Panc1 (cell line): ENCODE measurements around the gene RAB22A. TPM values are rescaled to one million over a fixed set of nuclear protein-coding genes. Genes with fewer than 3 reads are reported as not detected.

ENCODE experiments used
- ATAC-seq: fragments of 200-7000 bp; cut with Tn5 transposase; 2 replicates; pipeline ENCODE4 v1.9.1; 2020; ENCODE audit warnings: mild to moderate bottlenecking, moderate library complexity
- BruUV-seq: library from RNA; stranded (reverse); fragments of 400-500 nt; replicated peaks from 2 replicates; lab custom pipeline; 2021; lab: Mats Ljungman, UMichigan
- CTCF ChIA-PET: fragments of 300-600 bp; sonication (Branson Sonifier 250); formaldehyde crosslinking; loops from one replicate; lab custom pipeline; 2022; ENCODE audit warnings: antibody characterized with exemption; lab: Charles Lee
- POLR2A ChIA-PET: fragments of 300-600 bp; sonication (Branson Sonifier 250); formaldehyde crosslinking; loops from one replicate; lab custom pipeline; 2022; ENCODE audit warnings: antibody characterized with exemption; lab: Charles Lee
- DNase-seq: peaks from one replicate; pipeline ENCODE4 v3.0.0-alpha.2; 2010; ENCODE audit warnings: low read depth, low spot score
- H3K27ac ChIP-seq: 2 replicates; pipeline ENCODE4 v1.5.1; 2011; ENCODE audit warnings: mild to moderate bottlenecking, low read length, inconsistent platforms
- H3K27me3 ChIP-seq: fragments of 200-500 bp; sonication (Bioruptor generic); 2 replicates; pipeline ENCODE4 v1.6.0; 2014; ENCODE audit warnings: low read length, inconsistent platforms; ENCODE audit not compliant: control insufficient read depth, insufficient read depth
- H3K36me3 ChIP-seq: fragments of 200-500 bp; sonication (Bioruptor generic); 2 replicates; pipeline ENCODE4 v1.5.1; 2014; ENCODE audit warnings: inconsistent platforms, mild to moderate bottlenecking, low read length, moderate library complexity; ENCODE audit not compliant: control insufficient read depth, insufficient read depth
- H3K4me1 ChIP-seq: 2 replicates; pipeline ENCODE4 v1.5.1; 2011; ENCODE audit warnings: inconsistent platforms, mild to moderate bottlenecking, low read length, moderate library complexity; ENCODE audit not compliant: control insufficient read depth, insufficient read depth
- H3K4me3 ChIP-seq, 2 experiments: 2 replicates each; pipeline ENCODE4 v1.5.1; 2011 to 2012; ENCODE audit warnings: low read depth in 2 of 2, low read length in 2 of 2, mild to moderate bottlenecking in 2 of 2, inconsistent platforms in 1 of 2, moderate library complexity in 1 of 2
- H3K9me3 ChIP-seq: fragments of 200-500 bp; sonication (Bioruptor generic); 2 replicates; pipeline ENCODE4 v1.5.1; 2014; ENCODE audit warnings: low read depth, mild to moderate bottlenecking, inconsistent platforms, low read length, moderate library complexity; ENCODE audit not compliant: control insufficient read depth, insufficient read depth
- POLR2AphosphoS5 ChIP-seq: IDR thresholded peaks from 2 replicates; pipeline ENCODE4 v1.6.1; 2012; ENCODE audit warnings: mild to moderate bottlenecking, low read depth, low read length, moderate library complexity
- SIN3A ChIP-seq: IDR thresholded peaks from 2 replicates; pipeline ENCODE4 v1.6.1; 2012; ENCODE audit warnings: low read depth, mild to moderate bottlenecking, low read length, moderate library complexity, borderline replicate concordance; ENCODE audit not compliant: insufficient read depth
- TCF7L2 ChIP-seq: IDR thresholded peaks from 2 replicates; pipeline ENCODE4 v1.6.1; 2011; ENCODE audit warnings: mild to moderate bottlenecking, low read depth, low read length, inconsistent platforms
- in situ Hi-C: cut with HindIII; loops from 2 replicates; pipeline ENCODE4 v1.10.0; 2016; ENCODE audit warnings: low sequenced_read_pairs, low pct_unique_long_range_greater_than_20kb
- intact Hi-C: fragments of 100-400 bp; cut with micrococcal nuclease; formaldehyde crosslinking; loops from one replicate; pipeline ENCODE4 v1.10.0; 2022; ENCODE audit not compliant: unreplicated experiment
- total RNA-seq: library from RNA; stranded (reverse); gene quantifications from one replicate; pipeline ENCODE4 v1.2.1, GENCODE V29; 2021; ENCODE audit not compliant: unreplicated experiment
- TF ChIP-seq, protein P1 (sequence below): fragments of 450-650 bp; IDR thresholded peaks from 2 replicates; pipeline ENCODE4 v1.5.1; 2017; ENCODE audit warnings: mild to moderate bottlenecking
- TF ChIP-seq, protein P2 (sequence below), 2 experiments: IDR thresholded peaks; 2 replicates each; pipeline ENCODE4 v1.6.1; 2011 to 2012; ENCODE audit warnings: low read depth in 2 of 2, control low read depth in 1 of 2, low read length in 1 of 2, mild to moderate bottlenecking in 1 of 2, moderate library complexity in 1 of 2; ENCODE audit not compliant: insufficient read depth in 1 of 2

Gene RAB22A
- total RNA-seq, 1 experiment from 2014 or later = 21.1 TPM

DNA sequence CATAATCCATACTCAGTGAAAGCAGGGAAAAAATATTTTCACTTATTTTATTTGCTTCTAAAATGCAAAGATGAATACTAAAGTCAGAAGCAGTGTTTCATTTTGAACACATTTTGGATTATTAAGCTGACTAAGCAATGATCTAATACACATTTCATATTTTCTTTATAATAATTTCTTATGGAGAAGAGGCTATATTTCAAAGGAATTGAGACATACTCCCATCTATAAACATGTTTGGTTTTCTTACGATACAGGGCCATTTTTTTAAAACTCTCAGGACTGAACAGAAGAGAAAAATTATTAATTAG lies 52.6 kb downstream of the RAB22A start:
- CTCF ChIA-PET = no interaction called here
- TF ChIP-seq POLR2AphosphoS5 = no peak
- TF ChIP-seq SIN3A = no peak
- TF ChIP-seq, protein P1, sequence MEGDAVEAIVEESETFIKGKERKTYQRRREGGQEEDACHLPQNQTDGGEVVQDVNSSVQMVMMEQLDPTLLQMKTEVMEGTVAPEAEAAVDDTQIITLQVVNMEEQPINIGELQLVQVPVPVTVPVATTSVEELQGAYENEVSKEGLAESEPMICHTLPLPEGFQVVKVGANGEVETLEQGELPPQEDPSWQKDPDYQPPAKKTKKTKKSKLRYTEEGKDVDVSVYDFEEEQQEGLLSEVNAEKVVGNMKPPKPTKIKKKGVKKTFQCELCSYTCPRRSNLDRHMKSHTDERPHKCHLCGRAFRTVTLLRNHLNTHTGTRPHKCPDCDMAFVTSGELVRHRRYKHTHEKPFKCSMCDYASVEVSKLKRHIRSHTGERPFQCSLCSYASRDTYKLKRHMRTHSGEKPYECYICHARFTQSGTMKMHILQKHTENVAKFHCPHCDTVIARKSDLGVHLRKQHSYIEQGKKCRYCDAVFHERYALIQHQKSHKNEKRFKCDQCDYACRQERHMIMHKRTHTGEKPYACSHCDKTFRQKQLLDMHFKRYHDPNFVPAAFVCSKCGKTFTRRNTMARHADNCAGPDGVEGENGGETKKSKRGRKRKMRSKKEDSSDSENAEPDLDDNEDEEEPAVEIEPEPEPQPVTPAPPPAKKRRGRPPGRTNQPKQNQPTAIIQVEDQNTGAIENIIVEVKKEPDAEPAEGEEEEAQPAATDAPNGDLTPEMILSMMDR = no peak
- TF ChIP-seq TCF7L2 = no peak
- TF ChIP-seq, protein P2, sequence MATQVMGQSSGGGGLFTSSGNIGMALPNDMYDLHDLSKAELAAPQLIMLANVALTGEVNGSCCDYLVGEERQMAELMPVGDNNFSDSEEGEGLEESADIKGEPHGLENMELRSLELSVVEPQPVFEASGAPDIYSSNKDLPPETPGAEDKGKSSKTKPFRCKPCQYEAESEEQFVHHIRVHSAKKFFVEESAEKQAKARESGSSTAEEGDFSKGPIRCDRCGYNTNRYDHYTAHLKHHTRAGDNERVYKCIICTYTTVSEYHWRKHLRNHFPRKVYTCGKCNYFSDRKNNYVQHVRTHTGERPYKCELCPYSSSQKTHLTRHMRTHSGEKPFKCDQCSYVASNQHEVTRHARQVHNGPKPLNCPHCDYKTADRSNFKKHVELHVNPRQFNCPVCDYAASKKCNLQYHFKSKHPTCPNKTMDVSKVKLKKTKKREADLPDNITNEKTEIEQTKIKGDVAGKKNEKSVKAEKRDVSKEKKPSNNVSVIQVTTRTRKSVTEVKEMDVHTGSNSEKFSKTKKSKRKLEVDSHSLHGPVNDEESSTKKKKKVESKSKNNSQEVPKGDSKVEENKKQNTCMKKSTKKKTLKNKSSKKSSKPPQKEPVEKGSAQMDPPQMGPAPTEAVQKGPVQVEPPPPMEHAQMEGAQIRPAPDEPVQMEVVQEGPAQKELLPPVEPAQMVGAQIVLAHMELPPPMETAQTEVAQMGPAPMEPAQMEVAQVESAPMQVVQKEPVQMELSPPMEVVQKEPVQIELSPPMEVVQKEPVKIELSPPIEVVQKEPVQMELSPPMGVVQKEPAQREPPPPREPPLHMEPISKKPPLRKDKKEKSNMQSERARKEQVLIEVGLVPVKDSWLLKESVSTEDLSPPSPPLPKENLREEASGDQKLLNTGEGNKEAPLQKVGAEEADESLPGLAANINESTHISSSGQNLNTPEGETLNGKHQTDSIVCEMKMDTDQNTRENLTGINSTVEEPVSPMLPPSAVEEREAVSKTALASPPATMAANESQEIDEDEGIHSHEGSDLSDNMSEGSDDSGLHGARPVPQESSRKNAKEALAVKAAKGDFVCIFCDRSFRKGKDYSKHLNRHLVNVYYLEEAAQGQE (IDR thresholded peaks at IDR 0.05; ENCODE audit: insufficient read depth in 1 of 2, low read depth in 2 of 2, low read length in 1 of 2) = no peak
- BruUV-seq = no TSS peak

DNA sequence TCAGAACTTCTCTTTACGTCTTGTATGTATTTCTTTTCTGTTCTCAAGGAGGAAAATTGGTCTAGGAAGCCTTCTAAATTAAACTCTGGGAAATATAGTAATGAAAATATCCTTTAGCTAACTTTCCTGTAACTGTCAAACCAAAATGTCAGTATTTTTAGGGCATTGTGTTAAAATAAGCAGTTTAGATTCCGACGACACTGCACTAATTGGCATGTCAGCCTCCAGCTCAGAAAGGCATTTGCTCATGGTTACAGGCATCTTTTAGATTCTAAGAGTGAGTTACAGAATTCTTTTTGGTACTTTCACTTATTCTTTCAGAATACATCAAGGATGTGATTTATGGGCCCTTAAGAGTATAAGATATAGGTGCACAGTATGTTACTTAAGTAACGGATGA lies 53.5 kb downstream of the RAB22A start:
- Histone ChIP-seq H3K27me3 (no peaks in the 10 kb centered on the region), H3K36me3 (peaks cover 14% of the 10 kb centered on the region), H3K4me3 (no peak overlapping the region), H3K4me1 (no peaks in the 10 kb centered on the region), H3K27ac (no peak overlapping the region), H3K9me3 (no peaks in the 10 kb centered on the region)
- intact Hi-C loops = no loop called here
- ChIA-PET POLR2A (no interaction called here), CTCF (no interaction called here)
- TF ChIP-seq TCF7L2 = no peak
- TF ChIP-seq POLR2AphosphoS5 = no peak
- TF ChIP-seq, protein P2 (IDR thresholded peaks at IDR 0.05; ENCODE audit: insufficient read depth in 1 of 2, low read depth in 2 of 2, low read length in 1 of 2) = no peak
- TF ChIP-seq, protein P1 = no peak
- TF ChIP-seq SIN3A = no peak
- ATAC-seq (no peak), DNase-seq (no peak)
- in situ Hi-C loops = no loop called here
- BruUV-seq = no TSS peak

More for the DNA sequence above, 52.6 kb downstream of the RAB22A start:
- H3K27me3 ChIP-seq = no peaks in the 10 kb centered on the region
- in situ Hi-C loops (no loop called here), intact Hi-C loops (no loop called here)
- DNase-seq (no peak), ATAC-seq (no peak)
- POLR2A ChIA-PET = interaction anchor here (1.1 kb wide), 1 partner anchor 27 kb away, joined by 3 read pairs; the partner anchor contains the start of gene VAPB
- H3K36me3 ChIP-seq = peaks cover 17% of the 10 kb centered on the region
- H3K4me3 ChIP-seq = no peak overlapping the region
- no peaks in the 10 kb centered on the region for H3K4me1 ChIP-seq
- H3K27ac ChIP-seq = no peak overlapping the region
- H3K9me3 ChIP-seq = no peaks in the 10 kb centered on the region
